Measurements from ENCODE around the gene PTPRD.
A peak's percentile ranks its signal among the peaks of the same experiment; 100 is the strongest.

PTPRD gene

DNA sequence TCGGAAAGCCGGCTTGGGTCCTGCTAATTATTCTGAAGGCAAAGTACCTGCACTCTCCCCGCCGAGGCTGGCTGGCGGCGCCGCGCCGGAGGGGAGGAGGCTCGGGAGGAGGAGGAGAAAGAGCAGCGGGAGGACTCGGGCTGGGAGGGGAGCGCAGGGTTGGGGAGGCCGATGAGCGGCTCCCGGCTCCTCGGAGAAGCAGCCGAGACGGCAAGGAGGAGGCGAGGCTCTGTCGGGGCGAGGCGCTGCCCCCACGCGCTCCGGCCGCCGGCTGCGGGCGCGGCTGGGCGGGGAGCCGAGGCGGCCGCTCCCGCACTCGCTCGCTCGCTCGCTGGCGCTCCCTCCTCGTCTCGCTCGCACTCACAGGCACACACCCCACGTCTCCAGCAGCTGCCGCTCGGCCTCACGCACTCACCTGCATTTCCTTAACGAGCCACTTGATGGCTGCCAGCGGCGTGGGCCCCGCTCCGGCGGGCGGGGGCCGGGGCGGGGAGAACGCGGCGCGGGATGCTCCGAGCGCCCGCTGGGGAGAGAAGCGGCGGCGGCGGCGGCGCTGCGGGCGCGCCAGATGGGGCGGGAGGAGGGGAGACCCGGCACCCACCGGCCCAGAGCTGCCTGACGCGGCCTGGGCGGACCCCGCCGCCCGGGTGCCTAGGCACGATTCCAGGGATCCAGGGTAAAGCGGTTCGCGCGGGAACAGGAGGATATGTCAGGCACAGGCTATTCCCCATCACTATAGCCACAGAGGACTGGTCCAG, at the start of gene PTPRD:
Gene PTPRD, minus strand, starts transcription at position 362 of the 758 bp plus-strand sequence.
- peak; percentile 88 for DNase-seq

- no peak for DNase-seq
Measured at GRCh38 chr9:10661994-10662393, 49.2 kb upstream of the PTPRD start.

DNA sequence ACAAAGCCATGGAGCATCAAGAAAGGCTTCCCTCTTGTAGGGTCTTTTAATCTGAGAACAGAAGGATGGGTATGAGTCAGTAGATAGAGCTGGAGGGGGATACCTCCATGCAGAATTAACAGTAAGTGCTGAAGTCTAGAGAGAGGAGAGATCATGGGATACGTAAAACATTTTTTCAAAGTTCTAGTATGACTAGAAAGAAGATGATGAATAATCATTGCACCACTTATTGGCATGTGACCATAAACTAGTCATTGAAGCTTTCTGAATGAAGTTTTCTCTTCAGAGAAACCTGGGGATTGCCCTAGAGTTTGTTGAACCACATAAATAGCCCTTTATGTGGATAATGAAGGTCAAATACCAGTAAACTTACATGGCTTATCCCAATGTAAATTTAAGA, 48.6 kb upstream of the PTPRD start:
- no peak for DNase-seq

DNA sequence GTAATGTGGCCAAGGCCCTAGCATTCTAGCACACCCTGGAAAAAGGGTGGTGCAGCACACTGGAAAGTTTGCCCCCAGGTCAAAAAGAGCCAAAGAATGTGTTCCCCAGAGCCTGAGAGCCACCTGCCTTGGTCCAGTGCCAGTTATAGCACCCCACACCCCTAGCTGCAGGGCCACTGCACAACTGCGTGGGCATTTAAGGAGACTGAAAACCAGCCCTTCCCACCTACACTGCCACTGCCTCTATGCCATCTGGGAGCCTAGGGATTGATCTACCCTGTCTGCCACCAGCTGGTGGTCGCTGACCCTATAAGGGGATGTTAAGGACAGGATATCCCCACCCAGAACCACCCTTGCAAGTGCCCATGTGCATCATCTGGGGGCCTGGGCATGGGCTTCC, 38.2 kb upstream of the PTPRD start:
- DNase-seq: no peak

DNA sequence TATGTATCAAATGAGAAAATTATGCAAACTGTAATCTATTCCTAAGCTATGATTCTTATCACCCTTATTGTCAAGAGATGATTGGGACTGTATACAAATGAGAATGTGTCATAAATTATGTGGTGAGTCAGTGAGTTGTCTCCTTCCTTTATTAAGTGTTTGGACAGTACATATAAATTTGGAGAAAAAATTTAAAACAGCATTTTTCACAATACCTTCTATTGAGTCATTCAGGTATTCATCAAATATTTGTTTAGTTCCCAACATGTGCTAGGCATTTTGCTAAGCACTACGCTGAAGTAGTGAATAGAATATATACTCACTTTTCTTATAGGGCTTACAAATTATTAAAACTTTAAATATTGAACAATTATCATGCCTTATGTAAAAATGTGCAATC, 36.3 kb upstream of the PTPRD start:
- DNase-seq: no peak

GRCh38 chr9:10633785-10634184, 21.0 kb upstream of the PTPRD start:
- no peak for DNase-seq

DNA sequence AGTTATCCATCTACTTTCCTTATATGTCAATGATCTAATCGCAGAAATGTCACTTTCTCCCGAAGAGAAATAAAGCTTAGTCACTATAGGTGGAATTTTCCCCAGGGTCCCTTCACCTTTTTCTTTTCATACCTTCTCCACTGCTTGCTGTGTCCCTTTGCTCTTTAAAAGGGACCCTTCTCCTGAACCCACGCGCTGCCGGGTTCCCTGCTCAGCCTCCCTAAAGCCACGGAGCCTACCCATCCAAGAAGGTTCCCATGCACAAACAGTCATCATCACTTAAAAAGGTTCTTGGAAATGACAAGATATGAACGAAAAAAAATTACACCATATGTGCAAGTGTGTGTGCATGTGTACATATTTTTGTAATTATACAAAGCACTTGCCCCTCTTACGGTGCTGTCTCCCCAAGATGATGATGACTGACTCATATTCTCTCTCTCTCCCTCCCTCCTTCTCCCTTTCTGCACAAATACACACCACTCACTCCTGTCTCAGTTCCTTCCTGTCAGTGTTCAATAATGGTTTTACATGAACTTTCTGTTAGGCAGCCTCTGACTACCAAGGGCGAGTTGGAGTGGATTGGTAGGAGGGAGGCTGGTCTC, 1.5 kb upstream of the PTPRD start:
- DNase-seq: peak; percentile 28

DNA sequence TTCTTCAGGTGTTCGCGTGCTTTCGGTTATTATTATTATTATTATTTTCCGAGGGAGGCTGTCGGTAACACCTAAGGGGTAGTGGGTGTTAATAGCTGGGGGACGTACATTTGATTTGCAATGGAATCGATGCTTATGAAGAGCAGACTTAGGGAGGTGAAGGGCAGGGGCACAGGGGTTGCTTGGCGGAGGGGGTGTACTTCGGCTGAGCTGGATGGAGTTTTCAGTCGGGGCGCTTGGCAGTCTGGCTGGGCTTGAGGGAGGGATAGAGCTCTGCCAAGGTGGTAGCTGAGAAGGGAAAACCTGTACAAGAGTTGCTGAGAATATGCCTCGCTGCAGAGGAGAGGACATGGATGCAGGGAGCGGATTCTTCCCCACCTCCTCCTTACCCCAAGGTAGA, 617 bp upstream of the PTPRD start:
- no peak for DNase-seq

GRCh38 chr9:10605388-10605787, 7.4 kb downstream of the PTPRD start:
- DNase-seq: no peak

- no peak for DNase-seq
Measured at GRCh38 chr9:10604927-10605326, 7.9 kb downstream of the PTPRD start.

GRCh38 chr9:10597801-10598200, 15.0 kb downstream of the PTPRD start:
- DNase-seq: no peak

DNA sequence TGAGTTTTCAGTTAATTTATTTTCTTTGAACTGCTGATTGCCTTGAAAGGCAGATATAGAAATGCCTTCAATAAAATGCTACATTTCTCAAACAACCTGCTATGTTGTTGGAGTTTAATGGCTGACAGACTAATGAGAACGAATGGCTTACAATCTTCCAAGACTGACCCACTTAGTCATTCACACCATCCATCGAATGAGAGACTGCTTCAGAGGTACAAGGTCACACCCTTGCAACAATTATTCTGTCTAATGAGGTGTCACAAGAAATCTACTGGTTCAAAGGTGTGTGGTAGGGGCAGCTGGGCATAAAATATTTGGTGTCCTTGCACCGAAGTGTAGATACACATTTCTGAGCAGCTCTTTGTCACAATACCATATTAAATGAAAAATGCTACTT, 18.3 kb downstream of the PTPRD start:
- DNase-seq: peak; percentile 18

- no peak for DNase-seq
Measured at GRCh38 chr9:10586407-10586806, 26.4 kb downstream of the PTPRD start.

DNA sequence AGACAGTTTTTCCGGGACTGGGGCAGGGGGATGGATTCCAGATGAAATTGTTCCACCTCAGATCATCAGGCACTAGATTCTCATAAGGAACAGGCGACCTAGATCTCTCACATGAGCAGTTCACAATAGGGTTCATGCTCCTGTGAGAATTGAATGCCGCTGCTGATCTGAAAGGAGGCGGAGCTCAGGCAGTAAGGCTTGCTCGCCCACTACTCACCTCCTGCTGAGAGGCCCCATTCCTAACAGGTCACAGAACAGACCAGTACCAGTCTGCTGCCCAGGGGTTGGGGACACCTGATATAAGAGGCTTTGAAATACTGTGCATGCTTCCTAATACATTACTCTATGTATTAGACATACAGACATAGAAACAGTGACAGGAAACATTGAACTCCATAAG, 41.1 kb downstream of the PTPRD start:
- DNase-seq: no peak

DNA sequence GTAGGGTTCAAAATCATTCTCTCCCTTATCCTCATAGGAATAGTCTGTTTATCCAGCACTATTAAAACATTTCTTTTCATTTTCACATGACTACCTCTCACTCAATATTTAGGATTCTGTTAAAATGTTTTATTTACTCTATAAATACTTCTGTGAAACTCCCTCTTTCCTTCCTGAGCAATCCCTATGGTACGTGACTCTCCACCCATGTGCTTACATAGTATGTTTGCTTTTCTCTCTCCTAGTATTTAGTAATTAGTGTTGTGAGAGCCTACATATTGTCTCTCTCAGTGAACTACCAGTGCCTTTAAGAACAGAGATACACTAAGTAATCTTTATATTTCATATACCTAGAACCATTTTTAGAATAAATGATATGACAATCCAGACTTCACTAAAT, 46.0 kb downstream of the PTPRD start:
- DNase-seq: no peak

DNA sequence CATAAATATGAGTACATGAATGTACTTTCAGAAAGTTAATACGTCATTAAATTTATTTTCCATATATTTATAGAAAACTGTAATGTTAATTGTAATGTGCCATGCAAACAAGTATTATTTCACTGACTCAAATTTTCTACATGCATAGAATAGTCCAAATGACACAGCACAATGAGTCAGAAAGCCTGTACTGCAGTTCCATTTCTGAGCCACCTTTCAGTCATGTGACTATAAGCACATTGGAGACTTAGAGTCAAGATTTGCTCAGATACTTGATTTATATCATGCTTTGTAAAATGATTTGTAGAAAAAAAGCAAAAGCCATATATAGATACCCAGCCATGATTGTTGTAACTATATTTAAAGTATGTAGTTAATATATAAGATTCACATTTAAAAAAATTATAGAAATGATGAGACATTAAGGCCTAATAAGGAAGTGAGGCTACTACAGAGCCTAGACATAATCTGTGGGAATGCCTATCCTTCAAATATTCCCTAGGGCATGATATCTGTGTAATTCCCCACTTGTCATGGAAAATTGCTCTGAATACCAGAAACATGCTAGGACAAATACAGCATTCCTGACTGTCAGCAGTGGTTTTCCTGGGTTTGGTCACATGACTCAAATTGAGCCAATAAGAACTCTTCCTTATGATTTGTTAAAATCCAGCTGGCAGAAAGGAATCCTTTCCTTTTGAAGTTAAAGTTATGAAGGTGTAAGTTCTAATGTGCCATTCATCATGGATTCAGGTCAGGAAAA, 50.0 kb downstream of the PTPRD start:
- peak; percentile 15 for DNase-seq

- no peak for DNase-seq
Measured at GRCh38 chr9:10548348-10548747, 64.5 kb downstream of the PTPRD start.

DNA sequence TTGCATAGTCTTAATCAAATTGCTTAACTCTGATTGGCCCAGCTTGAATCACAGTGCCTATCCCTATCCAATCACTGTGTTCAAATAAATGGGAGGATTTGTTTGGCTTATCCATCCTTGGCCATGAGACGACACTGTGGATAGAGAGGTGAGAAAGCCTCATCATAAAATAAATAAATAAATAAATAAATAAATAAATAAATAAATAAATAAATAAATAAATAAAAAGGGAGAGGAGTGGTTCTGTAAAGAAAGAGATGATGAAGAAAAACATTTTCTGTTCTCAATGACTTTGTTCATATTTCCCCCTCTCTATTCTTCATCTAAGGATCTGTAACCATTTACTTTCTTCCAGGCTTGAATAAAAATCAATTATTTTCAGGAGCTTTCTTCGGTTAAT, 74.7 kb downstream of the PTPRD start:
- DNase-seq: peak; percentile 6

DNA sequence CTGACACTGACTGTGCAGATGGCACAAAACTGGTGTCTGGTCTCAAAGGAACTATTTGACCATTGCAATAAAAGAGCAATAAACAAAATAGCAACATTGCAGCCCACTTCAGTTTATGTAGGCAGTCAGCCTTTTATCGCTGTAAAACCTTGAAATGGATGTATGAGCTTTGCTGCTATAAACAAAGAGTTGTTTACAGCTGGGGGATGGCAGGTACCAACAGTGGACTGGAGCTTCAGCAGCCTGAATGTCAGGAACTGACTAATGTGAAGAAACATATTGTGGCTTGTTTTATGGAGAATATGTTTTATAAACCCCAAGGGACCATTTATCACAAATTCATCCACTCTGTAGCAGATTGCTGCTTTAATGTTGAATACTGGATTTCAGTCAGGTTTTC, 78.0 kb downstream of the PTPRD start:
- DNase-seq: peak; percentile 16

DNA sequence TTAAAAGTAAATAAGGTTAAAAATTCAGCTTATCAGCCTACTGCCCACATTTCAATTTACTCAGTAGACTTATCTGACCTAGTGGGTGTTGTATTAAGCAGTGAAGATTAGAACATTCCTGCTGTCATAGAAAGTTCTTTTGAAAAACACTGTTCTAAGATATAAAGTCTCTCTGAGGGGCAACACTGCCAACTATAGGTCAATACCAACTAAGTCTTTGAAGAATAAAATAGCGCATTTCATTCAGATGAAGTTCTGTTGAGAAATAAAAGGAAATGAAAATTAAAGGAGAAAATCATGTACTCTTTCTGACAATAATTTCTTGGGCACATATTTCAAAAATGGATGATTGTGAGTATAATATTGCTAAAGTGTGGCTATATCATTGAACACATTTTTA, 86.8 kb downstream of the PTPRD start:
- DNase-seq: no peak

GRCh38 chr9:10523164-10523563, 89.6 kb downstream of the PTPRD start:
- no peak for DNase-seq

GRCh38 chr9:10512144-10512543, 100.7 kb downstream of the PTPRD start:
- no peak for DNase-seq

DNA sequence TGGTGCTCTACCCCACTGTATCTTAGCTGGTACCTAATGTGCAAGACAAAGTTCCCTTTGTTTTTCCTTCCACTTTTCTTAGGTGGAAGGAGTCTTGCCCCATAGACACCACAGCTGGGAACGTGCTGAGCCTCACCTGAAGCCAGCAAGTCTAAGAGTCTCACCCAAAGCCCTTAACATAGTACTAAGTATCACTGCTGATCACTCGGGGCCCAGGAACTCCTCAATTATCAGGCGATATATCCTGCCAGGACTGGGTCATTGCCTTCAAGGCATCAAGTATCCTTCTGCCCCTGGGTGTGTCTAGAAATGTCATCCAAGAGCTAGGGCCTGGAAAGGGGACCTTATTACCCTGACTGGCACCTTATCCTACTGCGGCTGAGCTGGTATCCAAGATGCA, 123.9 kb downstream of the PTPRD start:
- no peak for DNase-seq

- no peak for DNase-seq
Measured at GRCh38 chr9:10479172-10479571, 133.6 kb downstream of the PTPRD start.

Data from eye (tissue), 1 donor.